Progenitor cell of endocrine pancreas (in vitro differentiated cells): ENCODE results near the gene GNB1L. TPM values are rescaled to one million over a fixed set of nuclear protein-coding genes. Genes with fewer than 3 reads are reported as not detected.

ENCODE experiments used
- DNase-seq: peaks from one replicate; pipeline ENCODE4 v3.0.0; 2021; ENCODE audit warnings: low spot score; ENCODE audit not compliant: unreplicated experiment
- H3K27ac Mint-ChIP-seq: 2 replicates; pipeline ENCODE4 v1.8.0; 2021; ENCODE audit warnings: mild to moderate bottlenecking, moderate library complexity, mixed read lengths
- H3K27me3 Mint-ChIP-seq: 2 replicates; pipeline ENCODE4 v1.8.0; 2021; ENCODE audit warnings: mixed read lengths
- H3K36me3 Mint-ChIP-seq: 2 replicates; pipeline ENCODE4 v1.8.0; 2022; ENCODE audit warnings: mixed read lengths; ENCODE audit not compliant: insufficient read depth
- H3K4me1 Mint-ChIP-seq: 2 replicates; pipeline ENCODE4 v1.8.0; 2021; ENCODE audit warnings: low read depth, mixed read lengths
- H3K4me3 Mint-ChIP-seq: 2 replicates; pipeline ENCODE4 v1.8.0; 2021; ENCODE audit warnings: low read depth, mild to moderate bottlenecking, moderate library complexity, mixed read lengths
- H3K9me3 Mint-ChIP-seq: 2 replicates; pipeline ENCODE4 v1.8.0; 2021; ENCODE audit warnings: low read depth, mixed read lengths
- total RNA-seq: library from RNA; stranded (reverse); gene quantifications from 2 replicates; pipeline ENCODE4 v1.2.1, GENCODE V29; 2021
- TF ChIP-seq, protein P1 (sequence below): fragments of 200-600 bp; sonication (generic); IDR thresholded peaks from one replicate; pipeline ENCODE4 v1.5.0; 2021; ENCODE audit warnings: antibody characterized with exemption, mild to moderate bottlenecking; ENCODE audit not compliant: unreplicated experiment

The GNB1L gene
- total RNA-seq, 1 donor from 2014 or later, result 9.9 TPM

DNA sequence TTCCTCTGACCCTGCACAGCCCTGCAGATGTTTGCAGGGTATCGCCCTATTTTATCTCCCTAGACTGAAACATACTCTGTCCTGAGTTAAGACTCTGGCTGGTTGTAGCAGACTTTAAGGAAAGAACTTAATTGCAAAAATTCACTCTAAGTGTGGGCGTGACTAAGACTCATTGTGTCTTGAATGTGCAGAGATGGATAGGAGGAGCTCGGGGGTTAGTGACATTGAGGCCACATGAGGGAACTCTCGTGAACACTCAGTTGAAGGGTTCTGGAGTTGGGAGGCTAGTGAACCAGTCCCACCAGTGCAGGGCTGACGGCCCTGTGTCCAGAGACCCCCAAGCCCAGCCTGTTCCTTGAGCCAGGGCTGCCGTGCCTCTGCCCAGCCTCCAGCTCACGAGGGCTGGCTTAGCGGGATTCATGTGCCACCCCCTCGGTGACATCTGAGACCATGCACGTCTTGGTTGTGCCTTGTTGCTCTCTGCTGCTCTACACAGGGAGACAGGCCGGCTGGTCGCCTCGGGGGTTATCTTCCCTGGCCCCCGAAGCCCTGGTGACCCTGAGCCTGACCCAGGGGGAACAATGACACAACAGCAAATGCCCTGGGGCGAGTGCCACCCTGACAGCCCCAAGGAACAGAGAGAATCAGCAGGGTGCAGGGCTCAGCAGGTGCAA, 105.5 kb downstream of the GNB1L start:
- Mint-ChIP-seq H3K36me3 (no peaks in the 10 kb centered on the region), H3K9me3 (no peaks in the 10 kb centered on the region), H3K4me1 (peaks cover 9% of the 10 kb centered on the region), H3K27ac (no peak overlapping the region), H3K4me3 (no peak overlapping the region), H3K27me3 (peaks cover 30% of the 10 kb centered on the region)
- TF ChIP-seq, protein P1, sequence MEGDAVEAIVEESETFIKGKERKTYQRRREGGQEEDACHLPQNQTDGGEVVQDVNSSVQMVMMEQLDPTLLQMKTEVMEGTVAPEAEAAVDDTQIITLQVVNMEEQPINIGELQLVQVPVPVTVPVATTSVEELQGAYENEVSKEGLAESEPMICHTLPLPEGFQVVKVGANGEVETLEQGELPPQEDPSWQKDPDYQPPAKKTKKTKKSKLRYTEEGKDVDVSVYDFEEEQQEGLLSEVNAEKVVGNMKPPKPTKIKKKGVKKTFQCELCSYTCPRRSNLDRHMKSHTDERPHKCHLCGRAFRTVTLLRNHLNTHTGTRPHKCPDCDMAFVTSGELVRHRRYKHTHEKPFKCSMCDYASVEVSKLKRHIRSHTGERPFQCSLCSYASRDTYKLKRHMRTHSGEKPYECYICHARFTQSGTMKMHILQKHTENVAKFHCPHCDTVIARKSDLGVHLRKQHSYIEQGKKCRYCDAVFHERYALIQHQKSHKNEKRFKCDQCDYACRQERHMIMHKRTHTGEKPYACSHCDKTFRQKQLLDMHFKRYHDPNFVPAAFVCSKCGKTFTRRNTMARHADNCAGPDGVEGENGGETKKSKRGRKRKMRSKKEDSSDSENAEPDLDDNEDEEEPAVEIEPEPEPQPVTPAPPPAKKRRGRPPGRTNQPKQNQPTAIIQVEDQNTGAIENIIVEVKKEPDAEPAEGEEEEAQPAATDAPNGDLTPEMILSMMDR, result no peak
- DNase-seq, result no peak

- Mint-ChIP-seq H3K9me3 (no peaks in the 10 kb centered on the region), H3K27me3 (peaks cover 20% of the 10 kb centered on the region), H3K27ac (no peak overlapping the region), H3K4me3 (no peak overlapping the region), H3K36me3 (no peaks in the 10 kb centered on the region), H3K4me1 (peaks cover 9% of the 10 kb centered on the region)
- no peak for DNase-seq
- TF ChIP-seq, protein P1, result no peak
Observed at GRCh38 chr22:19748139-19748538, 106.5 kb downstream of the GNB1L start.

GRCh38 chr22:19747551-19747950, 107.1 kb downstream of the GNB1L start:
- peaks cover 9% of the 10 kb centered on the region for H3K4me1 Mint-ChIP-seq
- H3K36me3 Mint-ChIP-seq, result no peaks in the 10 kb centered on the region
- no peak overlapping the region for H3K27ac Mint-ChIP-seq
- H3K27me3 Mint-ChIP-seq, result peaks cover 14% of the 10 kb centered on the region
- H3K9me3 Mint-ChIP-seq, result no peaks in the 10 kb centered on the region
- no peak overlapping the region for H3K4me3 Mint-ChIP-seq
- TF ChIP-seq, protein P1, result no peak
- no peak for DNase-seq

- Mint-ChIP-seq H3K27ac (no peak overlapping the region), H3K4me1 (peaks cover 9% of the 10 kb centered on the region), H3K9me3 (no peaks in the 10 kb centered on the region), H3K36me3 (no peaks in the 10 kb centered on the region), H3K27me3 (peaks cover 12% of the 10 kb centered on the region), H3K4me3 (no peak overlapping the region)
- TF ChIP-seq, protein P1, result no peak
- no peak for DNase-seq
Observed at GRCh38 chr22:19746726-19747125, 107.9 kb downstream of the GNB1L start.

GRCh38 chr22:19745155-19746101, 109.2 kb downstream of the GNB1L start:
- H3K9me3 Mint-ChIP-seq, result no peaks in the 10 kb centered on the region
- H3K27ac Mint-ChIP-seq, result no peak overlapping the region
- no peak for DNase-seq
- TF ChIP-seq, protein P1, result no peak
- no peaks in the 10 kb centered on the region for H3K36me3 Mint-ChIP-seq
- H3K4me1 Mint-ChIP-seq, result peaks cover 2% of the 10 kb centered on the region
- H3K27me3 Mint-ChIP-seq, result peaks cover 12% of the 10 kb centered on the region
- H3K4me3 Mint-ChIP-seq, result no peak overlapping the region
